GM06990 (cell line): ENCODE results near the gene AGAP1.

Experiments
- DNase-seq: peaks from one replicate; pipeline ENCODE4 v3.0.0-alpha.2; 2011; ENCODE audit not compliant: insufficient read length; ENCODE audit errors: extremely low read depth
- H3K27me3 ChIP-seq: replicated peaks from 2 replicates; pipeline ENCODE4 v1.6.0; 2011; ENCODE audit warnings: low read length; ENCODE audit not compliant: control insufficient read depth, insufficient read depth
- H3K36me3 ChIP-seq: 2 replicates; pipeline ENCODE4 v1.5.1; 2011; ENCODE audit warnings: low read length; ENCODE audit not compliant: control insufficient read depth, insufficient read depth
- H3K4me3 ChIP-seq: replicated peaks from 2 replicates; pipeline ENCODE4 v1.5.1; 2011; ENCODE audit warnings: low read depth, mild to moderate bottlenecking, control low read depth, low read length
- TF ChIP-seq, protein P1 (sequence below): IDR thresholded peaks from 2 replicates; pipeline ENCODE4 v1.5.1; 2011; ENCODE audit warnings: low read length, control low read depth, mild to moderate bottlenecking, inconsistent platforms; ENCODE audit not compliant: insufficient read depth, poor library complexity, severe bottlenecking

The AGAP1 gene

DNA sequence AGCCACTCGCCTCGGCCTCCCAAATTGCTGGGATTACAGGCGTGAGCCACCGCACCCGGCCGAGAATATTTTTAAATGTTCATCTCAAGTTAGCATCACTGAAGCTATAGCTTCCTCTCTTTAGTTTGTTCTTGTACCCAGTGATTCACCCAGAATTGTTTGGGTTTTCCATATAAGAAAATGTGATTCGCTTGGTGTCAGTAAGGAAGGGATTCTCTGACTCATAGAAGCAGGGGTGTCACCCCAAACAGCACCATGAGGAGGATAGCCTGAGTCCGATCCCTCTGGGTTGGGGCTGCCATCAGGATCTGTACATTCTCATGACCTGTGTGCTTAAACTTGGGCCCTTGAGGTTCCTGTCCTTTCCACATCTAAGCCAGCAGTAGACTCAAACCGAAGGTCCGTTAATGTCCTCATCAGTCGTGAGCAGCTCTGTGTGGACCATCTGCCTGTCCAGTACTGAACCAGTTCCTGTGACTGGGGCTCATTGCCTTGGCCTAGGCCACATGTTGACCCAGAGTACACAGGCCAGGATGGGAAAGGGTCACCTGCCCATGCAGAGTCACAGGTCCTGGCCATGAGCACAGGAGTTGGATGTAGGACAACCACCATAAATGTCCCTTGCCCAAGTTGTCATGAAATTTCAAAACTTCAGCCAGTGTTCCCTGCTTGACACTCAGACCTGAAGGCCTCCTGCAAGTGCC, 362.5 kb downstream of the AGAP1 start:
- TF ChIP-seq, protein P1, sequence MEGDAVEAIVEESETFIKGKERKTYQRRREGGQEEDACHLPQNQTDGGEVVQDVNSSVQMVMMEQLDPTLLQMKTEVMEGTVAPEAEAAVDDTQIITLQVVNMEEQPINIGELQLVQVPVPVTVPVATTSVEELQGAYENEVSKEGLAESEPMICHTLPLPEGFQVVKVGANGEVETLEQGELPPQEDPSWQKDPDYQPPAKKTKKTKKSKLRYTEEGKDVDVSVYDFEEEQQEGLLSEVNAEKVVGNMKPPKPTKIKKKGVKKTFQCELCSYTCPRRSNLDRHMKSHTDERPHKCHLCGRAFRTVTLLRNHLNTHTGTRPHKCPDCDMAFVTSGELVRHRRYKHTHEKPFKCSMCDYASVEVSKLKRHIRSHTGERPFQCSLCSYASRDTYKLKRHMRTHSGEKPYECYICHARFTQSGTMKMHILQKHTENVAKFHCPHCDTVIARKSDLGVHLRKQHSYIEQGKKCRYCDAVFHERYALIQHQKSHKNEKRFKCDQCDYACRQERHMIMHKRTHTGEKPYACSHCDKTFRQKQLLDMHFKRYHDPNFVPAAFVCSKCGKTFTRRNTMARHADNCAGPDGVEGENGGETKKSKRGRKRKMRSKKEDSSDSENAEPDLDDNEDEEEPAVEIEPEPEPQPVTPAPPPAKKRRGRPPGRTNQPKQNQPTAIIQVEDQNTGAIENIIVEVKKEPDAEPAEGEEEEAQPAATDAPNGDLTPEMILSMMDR: no peak
- Histone ChIP-seq H3K4me3 (no peak overlapping the region), H3K36me3 (no peaks in the 10 kb centered on the region), H3K27me3 (no peaks in the 10 kb centered on the region)
- DNase-seq: no peak

DNA sequence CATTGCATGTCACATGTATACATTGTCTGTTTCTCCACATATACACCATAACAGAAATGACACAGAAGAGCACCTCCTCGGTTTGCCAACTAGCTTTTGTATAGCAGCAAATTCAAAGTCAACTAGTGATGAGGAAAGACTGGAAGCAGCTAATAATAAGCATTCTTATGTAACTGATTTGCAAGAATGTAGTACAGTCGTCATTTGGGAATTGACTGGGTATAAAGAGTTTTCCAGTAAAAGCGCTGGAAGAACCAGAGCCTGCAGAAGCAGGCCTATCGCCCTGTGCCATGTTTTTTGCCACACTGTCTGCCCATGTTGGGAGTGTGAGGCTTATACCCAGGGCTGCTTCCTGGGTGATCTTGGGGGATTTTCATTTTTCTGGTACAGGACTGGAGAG, 363.8 kb downstream of the AGAP1 start:
- TF ChIP-seq, protein P1: no peak
- Histone ChIP-seq H3K27me3 (peaks cover 2% of the 10 kb centered on the region; the same call in 1 of the 2 replicates), H3K4me3 (no peak overlapping the region), H3K36me3 (no peaks in the 10 kb centered on the region)
- DNase-seq: no peak

DNA sequence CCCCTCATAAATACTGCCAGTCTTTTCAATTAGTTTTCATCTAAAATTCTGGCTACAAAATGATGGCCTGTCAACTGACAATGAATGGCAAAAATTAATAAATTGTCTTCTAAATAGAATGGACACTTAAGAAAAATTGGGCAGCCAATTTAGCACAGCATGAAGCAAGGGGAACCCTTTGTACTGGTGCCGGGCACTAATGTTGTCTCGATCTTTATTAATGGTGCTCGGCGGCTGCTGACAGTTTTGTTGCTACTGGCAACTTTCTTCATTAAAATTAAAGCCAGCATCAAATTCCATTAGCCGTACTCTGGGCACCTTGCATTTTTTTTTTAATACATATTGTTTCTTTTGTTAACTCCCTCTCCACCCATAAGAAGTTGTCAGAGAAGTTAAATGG, 365.0 kb downstream of the AGAP1 start:
- Histone ChIP-seq H3K27me3 (peaks cover 2% of the 10 kb centered on the region; the same call in 1 of the 2 replicates), H3K4me3 (no peak overlapping the region), H3K36me3 (no peaks in the 10 kb centered on the region)
- TF ChIP-seq, protein P1: no peak
- DNase-seq: no peak

DNA sequence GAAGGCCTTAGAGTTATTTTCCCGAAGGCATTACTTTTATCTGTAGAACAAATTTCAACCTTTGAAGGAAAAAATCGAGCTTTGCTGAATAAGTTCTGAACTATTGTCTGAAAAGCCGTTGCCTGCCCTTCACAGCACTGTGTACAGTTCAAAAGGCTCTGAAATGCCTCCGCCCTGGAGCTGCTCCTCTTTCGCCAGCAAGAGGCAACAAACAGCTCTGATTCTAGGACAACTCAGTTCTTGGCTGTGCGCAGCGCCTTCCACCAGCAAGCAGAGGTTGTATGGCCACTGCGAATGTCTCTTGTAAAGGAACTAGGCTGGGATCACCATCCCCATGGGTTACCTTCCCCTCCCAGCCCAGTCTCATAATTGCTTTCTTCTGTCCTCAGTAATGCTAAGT, 365.8 kb downstream of the AGAP1 start:
- Histone ChIP-seq H3K36me3 (no peaks in the 10 kb centered on the region), H3K27me3 (peaks cover 2% of the 10 kb centered on the region; the same call in 1 of the 2 replicates), H3K4me3 (no peak overlapping the region)
- TF ChIP-seq, protein P1: no peak
- no peak for DNase-seq

DNA sequence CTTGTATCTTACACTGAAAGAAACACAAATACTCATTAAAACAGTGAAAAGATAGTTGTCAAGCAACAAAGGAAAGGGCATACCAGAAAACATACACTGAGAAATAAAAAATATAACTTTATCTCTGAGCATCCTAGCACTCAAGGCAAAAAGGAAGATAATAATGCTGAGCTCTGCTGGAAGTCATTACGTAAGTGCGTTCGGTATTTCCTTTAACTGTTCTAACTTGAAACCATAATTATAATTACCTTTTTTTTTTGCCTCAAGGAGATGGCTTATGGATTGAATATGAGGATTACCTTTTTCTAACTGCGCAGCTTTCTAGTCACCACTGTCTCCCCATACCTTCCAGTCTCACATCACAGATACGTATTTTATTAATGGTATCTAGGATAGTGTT, 366.3 kb downstream of the AGAP1 start:
- no peak for DNase-seq
- TF ChIP-seq, protein P1: no peak
- Histone ChIP-seq H3K4me3 (no peak overlapping the region), H3K27me3 (peaks cover 2% of the 10 kb centered on the region; the same call in 1 of the 2 replicates), H3K36me3 (no peaks in the 10 kb centered on the region)
